Activated CD8-positive, alpha-beta T cell treated with anti-CD3 and anti-CD28 coated beads, Interleukin-2, amount 10 ng/mL, durations not matched to agents 7 days and 5 days (primary cell): ENCODE measurements around the gene GZMH. TPM values are rescaled to one million over a fixed set of nuclear protein-coding genes. Genes with fewer than 3 reads are reported as not detected.
A peak's percentile ranks its signal among the peaks of the same experiment; 100 is the strongest.
"Not testable (repeated sequence)": the region's sequence is repeated elsewhere in the genome, so short reads cannot be mapped to it uniquely, and the experiment has no call there.

Experiments
- ATAC-seq: fragments of 150-1000 bp; cut with Tn5 transposase; one replicate; pipeline ENCODE4 v1.10.0; 2021; ENCODE audit warnings: moderate library complexity
- CTCF ChIA-PET: fragments of 350-600 bp; sonication (Branson Sonifier 250); formaldehyde crosslinking; loops from one replicate; lab custom pipeline; 2021; ENCODE audit warnings: antibody characterized with exemption; lab: Charles Lee
- POLR2A ChIA-PET: fragments of 350-600 bp; sonication (Branson Sonifier 250); formaldehyde crosslinking; loops from one replicate; lab custom pipeline; 2021; ENCODE audit warnings: antibody characterized with exemption; lab: Charles Lee
- DNase-seq: peaks from one replicate; pipeline ENCODE4 v3.0.0-alpha.2; 2020
- H3K27ac Mint-ChIP-seq: one replicate; pipeline ENCODE4 v1.8.0; 2021; ENCODE audit warnings: mild to moderate bottlenecking, mixed read lengths
- H3K27me3 Mint-ChIP-seq: one replicate; pipeline ENCODE4 v1.8.0; 2021; ENCODE audit warnings: low read depth, mixed read lengths
- H3K36me3 Mint-ChIP-seq: one replicate; pipeline ENCODE4 v1.8.0; 2021; ENCODE audit warnings: low read depth, mixed read lengths
- H3K4me1 Mint-ChIP-seq: one replicate; pipeline ENCODE4 v1.8.0; 2021; ENCODE audit warnings: low read depth, mixed read lengths
- H3K4me3 Mint-ChIP-seq: one replicate; pipeline ENCODE4 v1.8.0; 2021; ENCODE audit warnings: mild to moderate bottlenecking, mixed read lengths
- H3K9me3 Mint-ChIP-seq: one replicate; pipeline ENCODE4 v1.8.0; 2022; ENCODE audit warnings: mixed read lengths; ENCODE audit not compliant: insufficient read depth
- total RNA-seq, 2 experiments: library from RNA; stranded (reverse); gene quantifications; one replicate each; pipeline ENCODE4 v1.2.3, GENCODE V29; 2021

The GZMH gene
- 1 to 10 TPM; 9.0 to 9.9 TPM for total RNA-seq

- ATAC-seq (peak; percentile 49), DNase-seq (peak; percentile 45)
- H3K27ac Mint-ChIP-seq, result peak within 1 kb of the TSS; percentile 86
- CTCF ChIA-PET, result interaction anchor here (0.7 to 9.9 kb wide), 11 partner anchors 10 to 100 kb away, joined by 3 to 90 read pairs (median 9); partner anchors contain the start of gene GZMB
- no peaks in the 10 kb centered on the region for H3K27me3 Mint-ChIP-seq
- POLR2A ChIA-PET, result interaction anchor here (1.2 to 3.4 kb wide), 4 partner anchors 17 to 65 kb away, joined by 3 to 20 read pairs (median 4); partner anchors contain the start of gene GZMB
- H3K9me3 Mint-ChIP-seq, result no peaks in the 10 kb centered on the region
- peak within 1 kb of the TSS; percentile 24 for H3K4me3 Mint-ChIP-seq
- peaks cover 86% of the 10 kb centered on the region for H3K4me1 Mint-ChIP-seq
- peaks cover 9% of the 10 kb centered on the region for H3K36me3 Mint-ChIP-seq
Observed at GRCh38 chr14:24609655-24610344, at the start of gene GZMH. GZMH (minus strand) TSS chr14:24609685; CDS start chr14:24609613, 72 bp downstream.

- POLR2A ChIA-PET, H3K27ac Mint-ChIP-seq, DNase-seq, ATAC-seq, H3K4me3 Mint-ChIP-seq, H3K27me3 Mint-ChIP-seq: not testable (repeated sequence)
- Mint-ChIP-seq H3K9me3 (peaks cover 29% of the 10 kb centered on the region), H3K4me1 (peaks cover 40% of the 10 kb centered on the region), H3K36me3 (peaks cover 37% of the 10 kb centered on the region)
- CTCF ChIA-PET, result interaction anchor here (1.0 kb wide), 1 partner anchor 12 kb away, joined by 3 read pairs; no protein-coding TSS in a partner anchor
Observed at GRCh38 chr14:24648361-24648760, 38.9 kb upstream of the GZMH start.

- Mint-ChIP-seq H3K27me3 (no peaks in the 10 kb centered on the region), H3K36me3 (peaks cover 17% of the 10 kb centered on the region), H3K9me3 (no peaks in the 10 kb centered on the region), H3K27ac (no peak overlapping the region), H3K4me3 (no peak overlapping the region), H3K4me1 (peaks cover 46% of the 10 kb centered on the region)
- DNase-seq (no peak), ATAC-seq (no peak)
- POLR2A ChIA-PET, result no interaction called here
- CTCF ChIA-PET, result interaction anchor here (1.2 kb wide), 1 partner anchor 23 kb away, joined by 4 read pairs; no protein-coding TSS in a partner anchor
Observed at GRCh38 chr14:24639905-24640304, 30.4 kb upstream of the GZMH start.

- ChIA-PET POLR2A (no interaction called here), CTCF (no interaction called here)
- no peak overlapping the region for H3K27ac Mint-ChIP-seq
- H3K4me1 Mint-ChIP-seq, result peaks cover 47% of the 10 kb centered on the region
- ATAC-seq (no peak), DNase-seq (no peak)
- no peaks in the 10 kb centered on the region for H3K9me3 Mint-ChIP-seq
- H3K36me3 Mint-ChIP-seq, result peaks cover 19% of the 10 kb centered on the region
- H3K27me3 Mint-ChIP-seq, result no peaks in the 10 kb centered on the region
- no peak overlapping the region for H3K4me3 Mint-ChIP-seq
Observed at GRCh38 chr14:24639270-24639669, 29.8 kb upstream of the GZMH start.

- POLR2A ChIA-PET, result interaction anchor here (0.6 to 3.2 kb wide), 14 partner anchors 9 to 193 kb away, joined by 3 to 31 read pairs (median 4); partner anchors contain the start of gene GZMH
Observed at GRCh38 chr14:24634158-24634557, 24.7 kb upstream of the GZMH start, which contains the start of gene GZMB. GZMB (minus strand) TSS chr14:24634190; CDS start chr14:24634160, 30 bp downstream.

GRCh38 chr14:24633353-24633752 is 23.9 kb upstream of the GZMH start:
- Mint-ChIP-seq H3K27ac (peak overlapping the region; percentile 98), H3K36me3 (peaks cover 64% of the 10 kb centered on the region), H3K9me3 (no peaks in the 10 kb centered on the region), H3K27me3 (no peaks in the 10 kb centered on the region), H3K4me1 (peaks cover 72% of the 10 kb centered on the region), H3K4me3 (peak overlapping the region; percentile 93)
- ChIA-PET POLR2A (interaction anchor here (1.0 to 3.2 kb wide), 9 partner anchors 9 to 60 kb away, joined by 3 to 31 read pairs (median 4); partner anchors contain the start of gene GZMH), CTCF (interaction anchor here (1.0 to 7.6 kb wide), 17 partner anchors 17 to 83 kb away, joined by 3 to 82 read pairs (median 6); partner anchors contain the start of gene GZMH)
- DNase-seq, result no peak
- peak; percentile 5 for ATAC-seq

More at GRCh38 chr14:24634158-24634557, 24.7 kb upstream of the GZMH start, which contains the start of gene GZMB:
- peak within 1 kb of the TSS; percentile 98 for H3K27ac Mint-ChIP-seq
- CTCF ChIA-PET, result interaction anchor here (0.7 to 7.6 kb wide), 21 partner anchors 9 to 124 kb away, joined by 3 to 82 read pairs (median 5); partner anchors contain the start of gene GZMH
- H3K36me3 Mint-ChIP-seq, result peaks cover 62% of the 10 kb centered on the region
- H3K9me3 Mint-ChIP-seq, result no peaks in the 10 kb centered on the region
- peak within 1 kb of the TSS; percentile 93 for H3K4me3 Mint-ChIP-seq
- H3K4me1 Mint-ChIP-seq, result peaks cover 70% of the 10 kb centered on the region
- no peaks in the 10 kb centered on the region for H3K27me3 Mint-ChIP-seq
- DNase-seq (peak; percentile 94), ATAC-seq (peak; percentile 89)

GRCh38 chr14:24632761-24633160 is 23.3 kb upstream of the GZMH start:
- H3K9me3 Mint-ChIP-seq, result no peaks in the 10 kb centered on the region
- ChIA-PET CTCF (interaction anchor here (3.3 to 7.6 kb wide), 5 partner anchors 19 to 46 kb away, joined by 15 to 82 read pairs (median 35); partner anchors contain the start of gene GZMH), POLR2A (interaction anchor here (2.3 to 3.2 kb wide), 3 partner anchors 24 to 41 kb away, joined by 7 to 31 read pairs (median 20); partner anchors contain the start of gene GZMH)
- no peaks in the 10 kb centered on the region for H3K27me3 Mint-ChIP-seq
- ATAC-seq, result no peak
- H3K36me3 Mint-ChIP-seq, result peaks cover 67% of the 10 kb centered on the region
- H3K4me3 Mint-ChIP-seq, result peak overlapping the region; percentile 93
- peaks cover 78% of the 10 kb centered on the region for H3K4me1 Mint-ChIP-seq
- peak overlapping the region; percentile 98 for H3K27ac Mint-ChIP-seq
- DNase-seq, result no peak

- H3K36me3 Mint-ChIP-seq, result peaks cover 68% of the 10 kb centered on the region
- CTCF ChIA-PET, result interaction anchor here (3.3 to 7.6 kb wide), 5 partner anchors 19 to 47 kb away, joined by 15 to 82 read pairs (median 35); partner anchors contain the start of gene GZMH
- no peak for DNase-seq
- peak overlapping the region; percentile 98 for H3K27ac Mint-ChIP-seq
- peaks cover 79% of the 10 kb centered on the region for H3K4me1 Mint-ChIP-seq
- POLR2A ChIA-PET, result interaction anchor here (2.7 to 3.2 kb wide), 2 partner anchors 23 to 42 kb away, joined by 20 to 31 read pairs; partner anchors contain the start of gene GZMH
- H3K4me3 Mint-ChIP-seq, result peak overlapping the region; percentile 93
- no peaks in the 10 kb centered on the region for H3K9me3 Mint-ChIP-seq
- no peak for ATAC-seq
- H3K27me3 Mint-ChIP-seq, result no peaks in the 10 kb centered on the region
Observed at GRCh38 chr14:24632336-24632735, 22.9 kb upstream of the GZMH start.

- POLR2A ChIA-PET, result interaction anchor here (0.9 to 3.2 kb wide), 3 partner anchors 23 to 62 kb away, joined by 5 to 31 read pairs (median 20); partner anchors contain the start of gene GZMH
- peaks cover 66% of the 10 kb centered on the region for H3K36me3 Mint-ChIP-seq
- H3K27ac Mint-ChIP-seq, result peak overlapping the region; percentile 98
- no peaks in the 10 kb centered on the region for H3K9me3 Mint-ChIP-seq
- DNase-seq (no peak), ATAC-seq (no peak)
- CTCF ChIA-PET, result interaction anchor here (1.0 to 7.6 kb wide), 6 partner anchors 18 to 58 kb away, joined by 4 to 82 read pairs (median 25); partner anchors contain the start of gene GZMH
- H3K4me3 Mint-ChIP-seq, result peak overlapping the region; percentile 93
- H3K4me1 Mint-ChIP-seq, result peaks cover 77% of the 10 kb centered on the region
- no peaks in the 10 kb centered on the region for H3K27me3 Mint-ChIP-seq
Observed at GRCh38 chr14:24631749-24632335, 22.4 kb upstream of the GZMH start.

- peak overlapping the region; percentile 98 for H3K27ac Mint-ChIP-seq
- ATAC-seq, result no peak
- peaks cover 74% of the 10 kb centered on the region for H3K4me1 Mint-ChIP-seq
- H3K27me3 Mint-ChIP-seq, result no peaks in the 10 kb centered on the region
- ChIA-PET CTCF (interaction anchor here (1.0 to 7.6 kb wide), 5 partner anchors 19 to 59 kb away, joined by 3 to 82 read pairs (median 4); partner anchors contain the start of gene GZMH), POLR2A (interaction anchor here (0.9 to 1.4 kb wide), 2 partner anchors 21 to 63 kb away, joined by 5 read pairs; partner anchors contain the start of gene GZMH)
- H3K36me3 Mint-ChIP-seq, result peaks cover 67% of the 10 kb centered on the region
- no peaks in the 10 kb centered on the region for H3K9me3 Mint-ChIP-seq
- H3K4me3 Mint-ChIP-seq, result peak overlapping the region; percentile 93
- no peak for DNase-seq
Observed at GRCh38 chr14:24630872-24631477, 21.5 kb upstream of the GZMH start.
